Fibroblast of lung (primary cell): ENCODE results near the gene SCFD2.

Experiments used
- EZH2 ChIP-seq: IDR thresholded peaks from 2 replicates; pipeline ENCODE4 v1.5.1; 2012; ENCODE audit warnings: low read length, control low read depth, mild to moderate bottlenecking; ENCODE audit errors: missing control alignments
- TF ChIP-seq, protein P1 (sequence below), 2 donors: IDR thresholded peaks in 1 of 2; conservative IDR thresholded peaks in 1 of 2; 1 replicate in 1 of 2; 2 replicates in 1 of 2; pipeline ENCODE4 v1.5.1; 2011 to 2012; ENCODE audit warnings: low read length in 2 of 2, control low read depth in 1 of 2, inconsistent platforms in 1 of 2, low read depth in 1 of 2, mild to moderate bottlenecking in 1 of 2

GRCh38 chr4:53349091-53349491, 16.8 kb downstream of the SCFD2 start:
- TF ChIP-seq, protein P1, sequence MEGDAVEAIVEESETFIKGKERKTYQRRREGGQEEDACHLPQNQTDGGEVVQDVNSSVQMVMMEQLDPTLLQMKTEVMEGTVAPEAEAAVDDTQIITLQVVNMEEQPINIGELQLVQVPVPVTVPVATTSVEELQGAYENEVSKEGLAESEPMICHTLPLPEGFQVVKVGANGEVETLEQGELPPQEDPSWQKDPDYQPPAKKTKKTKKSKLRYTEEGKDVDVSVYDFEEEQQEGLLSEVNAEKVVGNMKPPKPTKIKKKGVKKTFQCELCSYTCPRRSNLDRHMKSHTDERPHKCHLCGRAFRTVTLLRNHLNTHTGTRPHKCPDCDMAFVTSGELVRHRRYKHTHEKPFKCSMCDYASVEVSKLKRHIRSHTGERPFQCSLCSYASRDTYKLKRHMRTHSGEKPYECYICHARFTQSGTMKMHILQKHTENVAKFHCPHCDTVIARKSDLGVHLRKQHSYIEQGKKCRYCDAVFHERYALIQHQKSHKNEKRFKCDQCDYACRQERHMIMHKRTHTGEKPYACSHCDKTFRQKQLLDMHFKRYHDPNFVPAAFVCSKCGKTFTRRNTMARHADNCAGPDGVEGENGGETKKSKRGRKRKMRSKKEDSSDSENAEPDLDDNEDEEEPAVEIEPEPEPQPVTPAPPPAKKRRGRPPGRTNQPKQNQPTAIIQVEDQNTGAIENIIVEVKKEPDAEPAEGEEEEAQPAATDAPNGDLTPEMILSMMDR (conservative IDR thresholded peaks at IDR 0.05 in 1 of 2, IDR thresholded peaks at IDR 0.05 in 1 of 2; ENCODE audit: low read depth in 1 of 2, low read length in 2 of 2), result no peak
- TF ChIP-seq EZH2, result no peak
